RWPE2 (cell line): ENCODE data around the gene SYNGR1.

Experiments used
- ATAC-seq: fragments of 200-7000 bp; cut with Tn5 transposase; 3 replicates; pipeline ENCODE4 v1.9.1; 2021; ENCODE audit warnings: low read depth
- DNase-seq: peaks from one replicate; pipeline ENCODE4 v3.0.0-alpha.2; 2020; ENCODE audit warnings: low spot score
- H3K27ac ChIP-seq: fragments of 450-650 bp; 2 replicates; pipeline ENCODE4 v1.5.1; 2017; ENCODE audit warnings: mild to moderate bottlenecking; ENCODE audit not compliant: poor library complexity, severe bottlenecking
- H3K27me3 ChIP-seq: fragments of 250-450 bp; sonication (Bioruptor Pico); 2 replicates; pipeline ENCODE4 v1.5.1; 2021; ENCODE audit warnings: mild to moderate bottlenecking, moderate library complexity; ENCODE audit not compliant: insufficient read depth, poor library complexity, severe bottlenecking
- H3K36me3 ChIP-seq: fragments of 250-450 bp; sonication (Bioruptor Pico); 2 replicates; pipeline ENCODE4 v1.5.1; 2020; ENCODE audit warnings: low read depth, mild to moderate bottlenecking, moderate library complexity
- H3K4me1 ChIP-seq: fragments of 250-450 bp; sonication (Bioruptor Pico); 2 replicates; pipeline ENCODE4 v1.5.1; 2021; ENCODE audit warnings: mild to moderate bottlenecking, moderate library complexity; ENCODE audit not compliant: insufficient read depth, poor library complexity, severe bottlenecking
- H3K4me3 ChIP-seq: fragments of 250-450 bp; sonication (Bioruptor Pico); 2 replicates; pipeline ENCODE4 v1.5.1; 2021; ENCODE audit warnings: mild to moderate bottlenecking, moderate library complexity; ENCODE audit not compliant: severe bottlenecking
- H3K9me3 ChIP-seq: fragments of 250-450 bp; sonication (Bioruptor Pico); 2 replicates; pipeline ENCODE4 v1.5.1; 2021; ENCODE audit warnings: mild to moderate bottlenecking, moderate library complexity; ENCODE audit not compliant: severe bottlenecking
- TF ChIP-seq, protein P1 (sequence below): fragments of 450-650 bp; IDR thresholded peaks from one replicate; pipeline ENCODE4 v1.5.1; 2017; ENCODE audit warnings: mild to moderate bottlenecking, moderate library complexity; ENCODE audit not compliant: poor library complexity, severe bottlenecking

The SYNGR1 gene

DNA sequence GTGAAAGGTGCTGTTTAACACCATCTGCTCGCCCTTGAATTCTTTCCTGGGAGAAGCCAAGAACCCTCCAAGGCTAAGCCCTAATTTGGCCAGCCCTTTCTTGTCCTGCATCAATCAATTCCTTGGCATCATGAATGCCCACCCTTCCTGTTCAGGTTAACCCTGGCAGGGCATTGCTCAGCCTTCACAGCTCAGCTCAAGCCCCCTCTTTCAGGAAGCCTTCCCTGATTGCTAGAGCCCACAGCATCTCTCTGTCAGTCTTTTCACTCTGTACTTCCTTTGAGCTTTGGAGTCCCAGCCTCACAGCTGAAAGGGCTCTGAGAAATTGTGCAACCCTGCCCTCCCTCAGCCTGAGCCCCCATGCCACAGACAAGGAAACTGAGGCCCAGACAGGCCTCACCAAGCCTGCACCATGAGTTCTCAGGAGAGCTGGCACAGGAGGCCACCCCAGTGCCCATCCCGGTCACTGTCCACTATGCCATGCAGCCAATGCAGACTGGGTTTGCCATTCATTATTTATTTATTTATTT, 47.3 kb upstream of the SYNGR1 start:
- Histone ChIP-seq H3K9me3 (no peaks in the 10 kb centered on the region), H3K4me1 (peaks cover 4% of the 10 kb centered on the region), H3K27me3 (no peaks in the 10 kb centered on the region), H3K27ac (no peak overlapping the region), H3K36me3 (peaks cover 9% of the 10 kb centered on the region; the same call in 1 of the 2 replicates), H3K4me3 (no peak overlapping the region)
- DNase-seq (no peak), ATAC-seq (no peak)
- TF ChIP-seq, protein P1, sequence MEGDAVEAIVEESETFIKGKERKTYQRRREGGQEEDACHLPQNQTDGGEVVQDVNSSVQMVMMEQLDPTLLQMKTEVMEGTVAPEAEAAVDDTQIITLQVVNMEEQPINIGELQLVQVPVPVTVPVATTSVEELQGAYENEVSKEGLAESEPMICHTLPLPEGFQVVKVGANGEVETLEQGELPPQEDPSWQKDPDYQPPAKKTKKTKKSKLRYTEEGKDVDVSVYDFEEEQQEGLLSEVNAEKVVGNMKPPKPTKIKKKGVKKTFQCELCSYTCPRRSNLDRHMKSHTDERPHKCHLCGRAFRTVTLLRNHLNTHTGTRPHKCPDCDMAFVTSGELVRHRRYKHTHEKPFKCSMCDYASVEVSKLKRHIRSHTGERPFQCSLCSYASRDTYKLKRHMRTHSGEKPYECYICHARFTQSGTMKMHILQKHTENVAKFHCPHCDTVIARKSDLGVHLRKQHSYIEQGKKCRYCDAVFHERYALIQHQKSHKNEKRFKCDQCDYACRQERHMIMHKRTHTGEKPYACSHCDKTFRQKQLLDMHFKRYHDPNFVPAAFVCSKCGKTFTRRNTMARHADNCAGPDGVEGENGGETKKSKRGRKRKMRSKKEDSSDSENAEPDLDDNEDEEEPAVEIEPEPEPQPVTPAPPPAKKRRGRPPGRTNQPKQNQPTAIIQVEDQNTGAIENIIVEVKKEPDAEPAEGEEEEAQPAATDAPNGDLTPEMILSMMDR = no peak

DNA sequence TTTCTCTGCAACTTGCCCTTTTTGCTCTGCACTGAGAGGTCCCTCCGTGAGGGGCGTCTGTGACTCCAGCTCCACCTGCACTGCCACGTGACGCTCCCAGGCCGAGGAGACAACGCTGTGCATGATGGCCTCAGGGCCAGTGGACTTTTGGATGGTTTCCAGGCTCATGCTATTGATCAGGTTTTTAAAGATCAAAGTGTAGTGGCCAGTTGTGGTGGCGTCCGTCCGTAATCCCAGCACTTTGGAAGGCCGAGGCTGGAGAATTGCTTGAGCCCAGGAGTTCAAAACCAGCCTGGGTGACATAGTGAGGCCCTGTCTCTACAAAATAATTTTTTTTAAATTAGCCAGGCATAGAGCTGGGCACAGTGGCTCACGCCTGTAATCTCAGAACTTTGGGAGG, 46.4 kb upstream of the SYNGR1 start:
- ATAC-seq (no peak), DNase-seq (no peak)
- no peak overlapping the region for H3K27ac ChIP-seq
- TF ChIP-seq, protein P1 = no peak
- H3K9me3 ChIP-seq = no peaks in the 10 kb centered on the region
- H3K4me3 ChIP-seq = no peak overlapping the region
- H3K27me3 ChIP-seq = no peaks in the 10 kb centered on the region
- peaks cover 17% of the 10 kb centered on the region for H3K36me3 ChIP-seq
- peaks cover 2% of the 10 kb centered on the region for H3K4me1 ChIP-seq

DNA sequence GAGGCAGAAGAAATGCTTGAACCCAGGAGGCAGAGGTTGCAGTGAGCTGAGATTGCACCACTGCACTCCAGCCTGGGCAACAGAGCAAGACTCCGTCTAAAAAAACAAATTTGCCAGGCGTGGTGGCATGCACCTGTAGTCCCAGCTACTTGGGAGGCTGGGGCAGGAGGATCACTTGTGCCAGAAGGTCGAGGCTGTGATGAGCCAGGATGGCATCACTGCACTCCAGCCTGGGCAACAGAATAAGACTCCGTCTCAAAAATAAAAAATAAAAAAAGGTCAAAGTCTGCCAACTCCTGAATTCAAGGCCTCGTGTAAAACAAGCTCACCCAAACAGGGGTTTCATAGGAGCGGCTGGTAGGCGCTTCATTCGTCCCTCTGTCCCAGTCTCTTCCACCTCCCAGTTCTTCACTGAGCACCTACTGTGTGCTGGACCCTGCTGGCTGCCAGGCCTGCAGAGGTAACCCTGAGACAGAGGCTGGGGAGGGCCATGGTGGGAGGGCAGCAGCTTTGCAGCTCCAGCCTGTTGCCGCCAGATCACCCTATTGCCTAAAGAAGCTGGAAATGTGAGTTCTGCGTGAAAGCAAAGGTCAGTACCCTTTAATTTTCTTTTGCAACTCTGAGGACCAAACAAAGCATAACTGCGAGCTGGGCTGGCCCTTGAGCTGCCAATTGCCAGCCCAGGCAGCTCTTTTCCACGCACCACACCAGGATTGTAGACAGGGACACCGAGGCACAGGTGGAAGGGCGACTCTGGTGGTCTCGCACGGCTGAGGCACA, 45.7 kb upstream of the SYNGR1 start:
- DNase-seq = no peak
- no peak overlapping the region for H3K27ac ChIP-seq
- no peaks in the 10 kb centered on the region for H3K9me3 ChIP-seq
- H3K4me1 ChIP-seq = peaks cover 8% of the 10 kb centered on the region
- TF ChIP-seq, protein P1 = no peak
- no peak overlapping the region for H3K4me3 ChIP-seq
- H3K27me3 ChIP-seq = no peaks in the 10 kb centered on the region
- ATAC-seq = no peak
- peaks cover 19% of the 10 kb centered on the region for H3K36me3 ChIP-seq

DNA sequence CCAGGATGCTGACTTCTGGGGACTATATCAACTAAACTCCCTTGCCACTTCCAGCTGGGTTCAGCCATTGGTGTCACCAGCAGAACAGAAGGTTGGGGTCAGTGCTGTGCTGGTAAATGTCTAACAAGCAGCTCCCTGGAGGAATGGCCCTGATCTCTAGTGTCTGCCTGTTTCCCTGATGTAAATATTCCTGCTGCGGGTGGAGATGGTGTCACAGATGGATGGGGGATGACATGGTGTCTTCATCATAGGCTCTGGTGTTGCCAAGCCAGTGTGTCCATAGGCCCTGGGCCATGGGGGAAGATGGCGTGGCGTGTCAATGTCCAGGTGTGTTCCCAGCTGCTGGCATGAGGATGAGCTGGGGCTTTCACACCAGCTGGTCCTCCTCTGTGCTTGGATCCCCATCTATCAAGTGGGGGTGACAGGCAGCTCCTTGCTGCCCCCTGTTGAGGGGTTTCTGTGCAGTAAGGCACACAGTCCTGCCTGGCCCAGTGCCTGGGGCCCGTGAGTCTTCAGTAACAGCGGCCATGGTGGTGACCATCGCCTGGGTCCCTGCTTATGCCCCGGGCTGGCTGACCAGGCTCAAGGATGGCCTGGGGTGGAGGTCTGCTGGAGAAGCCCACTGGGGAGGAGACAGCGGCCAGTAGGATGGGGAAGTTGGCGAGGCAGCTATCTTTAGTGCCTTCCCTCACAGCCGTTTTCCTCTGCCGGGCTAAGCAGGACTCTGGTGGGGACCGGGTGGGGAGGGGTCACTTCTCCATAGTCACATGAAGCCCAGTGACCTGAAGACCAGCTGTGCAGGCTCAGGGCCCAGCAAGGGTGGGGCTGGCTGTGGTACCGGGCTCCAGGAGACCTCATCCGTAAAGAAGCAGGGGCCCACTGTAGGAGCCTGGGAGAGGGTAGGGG, 43.1 kb upstream of the SYNGR1 start:
- no peak overlapping the region for H3K4me3 ChIP-seq
- peaks cover 23% of the 10 kb centered on the region for H3K4me1 ChIP-seq
- ATAC-seq = no peak
- peak; percentile 61 for DNase-seq
- TF ChIP-seq, protein P1 = peak; percentile 27
- peaks cover 25% of the 10 kb centered on the region for H3K36me3 ChIP-seq
- no peak overlapping the region for H3K27ac ChIP-seq
- no peaks in the 10 kb centered on the region for H3K9me3 ChIP-seq
- H3K27me3 ChIP-seq = no peaks in the 10 kb centered on the region
